Keratinocyte (primary cell): ENCODE data around the gene SHISA9. TPM values are rescaled to one million over a fixed set of nuclear protein-coding genes. Genes with fewer than 3 reads are reported as not detected.

Experiments
- DNase-seq: peaks from one replicate; pipeline ENCODE4 v3.0.0-alpha.2; 2011; ENCODE audit warnings: low read depth, missing footprints, low spot score
- FAIRE-seq: peaks from 2 replicates; lab custom pipeline; 2011; peaks lifted over from hg19 to GRCh38; lab: Jason Lieb, UNC
- H2AFZ ChIP-seq: 2 replicates; pipeline ENCODE4 v1.6.0; 2012; ENCODE audit warnings: low read length, control low read depth, inconsistent platforms; ENCODE audit not compliant: control insufficient read depth
- H3K27ac ChIP-seq: 2 replicates; pipeline ENCODE4 v1.5.1; 2011; ENCODE audit warnings: low read length; ENCODE audit not compliant: control insufficient read depth, insufficient read depth
- H3K27me3 ChIP-seq: 3 replicates; pipeline ENCODE4 v1.6.0; 2011; ENCODE audit warnings: low read length; ENCODE audit not compliant: control insufficient read depth, insufficient read depth; ENCODE audit errors: extremely low read depth
- H3K36me3 ChIP-seq, 2 experiments: 2 replicates in 1 of 2; 3 replicates in 1 of 2; pipeline ENCODE4 v1.5.1; 2011; ENCODE audit warnings: low read length in 2 of 2, mild to moderate bottlenecking in 1 of 2; ENCODE audit not compliant: control insufficient read depth in 2 of 2, insufficient read depth in 2 of 2; ENCODE audit errors: extremely low read depth in 1 of 2
- H3K4me1 ChIP-seq: 3 replicates; pipeline ENCODE4 v1.5.1; 2011; ENCODE audit warnings: low read length; ENCODE audit not compliant: control insufficient read depth, insufficient read depth; ENCODE audit errors: extremely low read depth
- H3K4me2 ChIP-seq: 3 replicates; pipeline ENCODE4 v1.6.0; 2011; ENCODE audit warnings: low read depth, low read length; ENCODE audit not compliant: control insufficient read depth, insufficient read depth; ENCODE audit errors: extremely low read depth
- H3K4me3 ChIP-seq, 3 experiments: fragments of 200-600 bp in 1 of 3; sonication (generic) in 1 of 3; 2 replicates in 2 of 3; 3 replicates in 1 of 3; pipeline ENCODE4 v1.5.1; 2011 to 2016; ENCODE audit warnings: low read length in 3 of 3, mild to moderate bottlenecking in 3 of 3, control low read depth in 2 of 3, inconsistent platforms in 1 of 3, low read depth in 1 of 3, mixed read lengths in 1 of 3, mixed run types in 1 of 3, moderate library complexity in 1 of 3; ENCODE audit not compliant: control insufficient read depth in 2 of 3, insufficient read depth in 2 of 3; ENCODE audit errors: extremely low read depth in 1 of 3
- H3K79me2 ChIP-seq: 2 replicates; pipeline ENCODE4 v1.6.0; 2012; ENCODE audit warnings: low read length; ENCODE audit not compliant: control insufficient read depth, insufficient read depth
- H3K9ac ChIP-seq: 3 replicates; pipeline ENCODE4 v1.6.0; 2011; ENCODE audit warnings: low read length; ENCODE audit not compliant: control insufficient read depth, insufficient read depth; ENCODE audit errors: extremely low read depth
- H3K9me1 ChIP-seq: 3 replicates; pipeline ENCODE4 v1.6.0; 2011; ENCODE audit warnings: low read length; ENCODE audit not compliant: control insufficient read depth, insufficient read depth; ENCODE audit errors: extremely low read depth
- H3K9me3 ChIP-seq: 2 replicates; pipeline ENCODE4 v1.5.1; 2012; ENCODE audit warnings: low read depth, low read length; ENCODE audit not compliant: control insufficient read depth
- H4K20me1 ChIP-seq: 3 replicates; pipeline ENCODE4 v1.6.0; 2011; ENCODE audit warnings: low read length; ENCODE audit not compliant: control insufficient read depth, insufficient read depth; ENCODE audit errors: extremely low read depth
- EZH2 ChIP-seq: IDR thresholded peaks from one replicate; pipeline ENCODE4 v1.6.1; 2012; ENCODE audit warnings: inconsistent platforms, mild to moderate bottlenecking, low read length, moderate library complexity
- dilution Hi-C: fragments of 300-500 bp; cut with MboI; formaldehyde crosslinking; loops from one replicate; pipeline ENCODE4 v1.7.0; 2020; ENCODE audit warnings: low sequenced_read_pairs; ENCODE audit not compliant: extremely low pct_ligation_motif_present
- polyA plus RNA-seq, 5 experiments: library from polyadenylated mRNA; depleted of rRNA in 3 of 5; stranded (reverse) in 3 of 5; stranded (forward) in 1 of 5; unstranded in 1 of 5; fragments of >200 nt; gene quantifications; 1 replicate in 1 of 5; 2 replicates in 3 of 5; 3 replicates in 1 of 5; pipeline versions ENCODE4 v1.2.1 to v1.2.3, GENCODE V29; 2011 to 2012; ENCODE audit warnings: missing spikeins in 2 of 5, low read depth in 1 of 5, low replicate concordance in 1 of 5
- TF ChIP-seq, protein P1 (sequence below), 3 experiments: IDR thresholded peaks in 1 of 3; conservative IDR thresholded peaks in 1 of 3; optimal IDR thresholded peaks in 1 of 3; 2 replicates in 2 of 3; 3 replicates in 1 of 3; pipeline versions ENCODE3 to v1.5.1; 2011; ENCODE audit warnings: low read length in 3 of 3, mild to moderate bottlenecking in 3 of 3, moderate library complexity in 2 of 3, control low read depth in 1 of 3, inconsistent platforms in 1 of 3; ENCODE audit not compliant: insufficient read depth in 2 of 3; ENCODE audit errors: extremely low read depth in 1 of 3

Gene SHISA9
- polyA plus RNA-seq, 1 donor (not counting 4 experiments of a cell fraction or from before 2014, with no cell fraction given): 0.28 TPM

DNA sequence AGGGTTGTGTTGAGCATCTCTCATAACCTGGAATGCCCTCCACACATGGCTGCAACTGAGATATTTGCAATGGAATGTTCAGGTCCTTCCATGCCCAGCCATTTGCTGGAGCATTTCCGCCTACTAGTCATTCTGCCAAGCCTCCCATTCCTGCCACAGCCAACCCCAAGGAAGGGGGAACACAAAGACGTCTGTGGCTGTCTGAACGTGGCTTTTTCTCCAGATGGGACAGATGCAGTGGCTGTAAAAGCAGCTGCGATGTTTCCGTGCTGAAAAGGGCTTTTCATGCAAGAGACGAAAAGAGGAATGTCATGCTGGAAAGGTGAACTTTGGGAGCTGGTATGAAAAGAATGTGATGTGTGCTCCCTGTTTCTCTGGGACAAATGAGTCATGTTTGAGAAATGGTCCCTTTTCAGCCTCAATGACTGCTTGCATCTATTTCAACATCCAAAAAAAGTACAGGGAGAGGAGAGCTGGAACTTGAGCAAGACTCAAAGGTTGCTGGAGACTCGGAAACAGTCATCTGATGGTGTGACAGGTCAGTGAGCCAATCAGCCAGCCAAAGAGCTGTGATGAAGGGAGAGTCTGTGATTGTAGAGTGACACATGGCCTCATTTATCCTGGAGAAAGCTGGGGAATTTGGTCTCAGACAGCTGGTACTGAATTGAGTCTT is 208.9 kb downstream of the SHISA9 start:
- H3K4me3 ChIP-seq: no peak overlapping the region
- FAIRE-seq: peak; percentile 80
- no peak for TF ChIP-seq EZH2
- TF ChIP-seq, protein P1, sequence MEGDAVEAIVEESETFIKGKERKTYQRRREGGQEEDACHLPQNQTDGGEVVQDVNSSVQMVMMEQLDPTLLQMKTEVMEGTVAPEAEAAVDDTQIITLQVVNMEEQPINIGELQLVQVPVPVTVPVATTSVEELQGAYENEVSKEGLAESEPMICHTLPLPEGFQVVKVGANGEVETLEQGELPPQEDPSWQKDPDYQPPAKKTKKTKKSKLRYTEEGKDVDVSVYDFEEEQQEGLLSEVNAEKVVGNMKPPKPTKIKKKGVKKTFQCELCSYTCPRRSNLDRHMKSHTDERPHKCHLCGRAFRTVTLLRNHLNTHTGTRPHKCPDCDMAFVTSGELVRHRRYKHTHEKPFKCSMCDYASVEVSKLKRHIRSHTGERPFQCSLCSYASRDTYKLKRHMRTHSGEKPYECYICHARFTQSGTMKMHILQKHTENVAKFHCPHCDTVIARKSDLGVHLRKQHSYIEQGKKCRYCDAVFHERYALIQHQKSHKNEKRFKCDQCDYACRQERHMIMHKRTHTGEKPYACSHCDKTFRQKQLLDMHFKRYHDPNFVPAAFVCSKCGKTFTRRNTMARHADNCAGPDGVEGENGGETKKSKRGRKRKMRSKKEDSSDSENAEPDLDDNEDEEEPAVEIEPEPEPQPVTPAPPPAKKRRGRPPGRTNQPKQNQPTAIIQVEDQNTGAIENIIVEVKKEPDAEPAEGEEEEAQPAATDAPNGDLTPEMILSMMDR (optimal IDR thresholded peaks at IDR 0.05 in 1 of 3, IDR thresholded peaks at IDR 0.05 in 1 of 3, conservative IDR thresholded peaks at IDR 0.05 in 1 of 3; ENCODE audit: extremely low read depth in 1 of 3, insufficient read depth in 2 of 3, low read length in 3 of 3): no peak
- no peaks in the 10 kb centered on the region for H3K79me2 ChIP-seq
- no peak overlapping the region for H2AFZ ChIP-seq
- peak; percentile 40 for DNase-seq
- H3K27ac ChIP-seq: peak overlapping the region; percentile 26
- peaks cover 3% of the 10 kb centered on the region for H3K4me1 ChIP-seq
- no peak overlapping the region for H3K4me2 ChIP-seq
- H3K9me1 ChIP-seq: no peaks in the 10 kb centered on the region
- no peaks in the 10 kb centered on the region for H3K9me3 ChIP-seq
- H3K36me3 ChIP-seq: no peaks in the 10 kb centered on the region
- no peaks in the 10 kb centered on the region for H4K20me1 ChIP-seq
- H3K27me3 ChIP-seq: no peaks in the 10 kb centered on the region
- no peak overlapping the region for H3K9ac ChIP-seq
- dilution Hi-C loops: no loop called here

DNA sequence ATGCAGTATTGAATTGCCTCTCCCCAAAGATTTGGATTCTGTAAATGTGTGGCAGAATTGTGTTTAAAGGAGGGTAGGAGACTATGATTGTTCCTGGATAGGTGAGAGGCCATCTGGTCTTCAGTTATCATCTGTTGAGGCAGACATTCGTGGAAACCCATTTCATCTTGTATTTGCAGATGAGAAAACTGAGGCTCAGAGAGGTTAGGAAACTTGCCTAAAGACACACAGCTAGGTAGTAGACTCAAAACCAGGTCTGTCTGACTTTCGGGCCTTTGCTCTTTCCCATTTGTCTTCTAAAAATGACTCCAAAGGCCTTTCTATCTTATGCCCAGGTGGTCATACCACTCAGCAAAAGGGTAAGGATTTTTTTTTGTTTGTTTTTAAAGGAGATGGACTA is 210.3 kb downstream of the SHISA9 start:
- no peak overlapping the region for H3K4me2 ChIP-seq
- no peak overlapping the region for H3K27ac ChIP-seq
- H2AFZ ChIP-seq: no peak overlapping the region
- H3K9ac ChIP-seq: no peak overlapping the region
- no peaks in the 10 kb centered on the region for H3K36me3 ChIP-seq
- dilution Hi-C loops: no loop called here
- DNase-seq (no peak), FAIRE-seq (no peak)
- no peaks in the 10 kb centered on the region for H4K20me1 ChIP-seq
- H3K4me1 ChIP-seq: peaks cover 3% of the 10 kb centered on the region
- no peaks in the 10 kb centered on the region for H3K9me1 ChIP-seq
- no peaks in the 10 kb centered on the region for H3K79me2 ChIP-seq
- H3K27me3 ChIP-seq: no peaks in the 10 kb centered on the region
- H3K4me3 ChIP-seq: no peak overlapping the region
- TF ChIP-seq EZH2: no peak
- H3K9me3 ChIP-seq: no peaks in the 10 kb centered on the region

DNA sequence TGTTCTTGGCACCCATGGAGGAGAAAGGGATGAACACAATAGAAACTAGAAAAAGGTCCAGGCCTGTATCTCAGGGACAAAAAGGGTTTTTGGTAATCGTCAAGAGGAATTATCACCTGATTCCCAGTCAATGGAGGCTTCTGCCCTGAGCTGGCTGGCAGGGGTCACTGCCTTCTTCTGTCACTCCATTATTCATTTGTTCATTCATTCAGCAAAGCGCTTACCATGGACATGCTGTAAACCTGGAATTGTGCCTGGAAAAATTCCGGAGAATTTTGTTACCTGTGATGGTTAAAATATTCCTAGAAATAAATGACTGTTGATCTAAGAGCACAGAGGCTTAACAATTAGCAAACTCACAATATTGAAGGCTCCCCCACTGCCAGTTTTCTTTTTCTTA is 212.3 kb downstream of the SHISA9 start:
- Histone ChIP-seq H3K9me3 (no peaks in the 10 kb centered on the region), H4K20me1 (no peaks in the 10 kb centered on the region), H3K4me3 (no peak overlapping the region), H2AFZ (no peak overlapping the region), H3K27ac (no peak overlapping the region), H3K36me3 (no peaks in the 10 kb centered on the region), H3K4me2 (no peak overlapping the region), H3K4me1 (no peaks in the 10 kb centered on the region), H3K9me1 (no peaks in the 10 kb centered on the region), H3K79me2 (no peaks in the 10 kb centered on the region), H3K27me3 (no peaks in the 10 kb centered on the region), H3K9ac (no peak overlapping the region)
- dilution Hi-C loops: no loop called here
- TF ChIP-seq EZH2: no peak
- TF ChIP-seq, protein P1 (optimal IDR thresholded peaks at IDR 0.05 in 1 of 3, IDR thresholded peaks at IDR 0.05 in 1 of 3, conservative IDR thresholded peaks at IDR 0.05 in 1 of 3; ENCODE audit: extremely low read depth in 1 of 3, insufficient read depth in 2 of 3, low read length in 3 of 3): no peak
- DNase-seq: no peak
- no peak for FAIRE-seq
